PC-9 (cell line): ENCODE data around the gene RASSF3. TPM values are rescaled to one million over a fixed set of nuclear protein-coding genes. Genes with fewer than 3 reads are reported as not detected.

Source experiments
- BruUV-seq: library from RNA; stranded (reverse); fragments of 400-500 nt; replicated peaks from 2 replicates; lab custom pipeline; 2021; lab: Mats Ljungman, UMichigan
- CTCF ChIA-PET: fragments of 300-600 bp; sonication (Branson Sonifier 250); formaldehyde crosslinking; loops from one replicate; lab custom pipeline; 2022; ENCODE audit warnings: antibody characterized with exemption; lab: Charles Lee
- POLR2A ChIA-PET: fragments of 300-600 bp; sonication (Branson Sonifier 250); formaldehyde crosslinking; loops from one replicate; lab custom pipeline; 2022; ENCODE audit warnings: antibody characterized with exemption; ENCODE audit not compliant: unreplicated experiment; lab: Charles Lee
- DNase-seq, 2 experiments: peaks; one replicate each; pipeline versions ENCODE4 v3.0.0 to v3.0.0-alpha.2; 2015 to 2022; ENCODE audit warnings: mixed read lengths in 1 of 2
- H2AFZ ChIP-seq: fragments of 200-600 bp; sonication (generic); 2 replicates; pipeline ENCODE4 v1.8.1; 2017; ENCODE audit warnings: antibody characterized with exemption
- H3F3A ChIP-seq: fragments of 200-600 bp; sonication (generic); 2 replicates; pipeline ENCODE4 v1.8.1; 2017; ENCODE audit warnings: antibody characterized with exemption, mild to moderate bottlenecking, low read depth; ENCODE audit not compliant: insufficient read depth
- H3K27ac ChIP-seq: fragments of 200-600 bp; sonication (generic); 2 replicates; pipeline ENCODE4 v1.6.1; 2016; ENCODE audit warnings: mixed run types
- H3K27me3 ChIP-seq: fragments of 200-600 bp; sonication (generic); 2 replicates; pipeline ENCODE4 v1.6.1; 2016; ENCODE audit warnings: low read depth, mixed run types; ENCODE audit not compliant: insufficient read depth
- H3K36me3 ChIP-seq: fragments of 200-600 bp; sonication (generic); 2 replicates; pipeline ENCODE4 v1.6.1; 2016; ENCODE audit warnings: low read depth, mixed run types
- H3K4me1 ChIP-seq: fragments of 200-600 bp; sonication (generic); replicated peaks from 2 replicates; pipeline ENCODE4 v1.6.1; 2016; ENCODE audit warnings: mixed run types; ENCODE audit not compliant: insufficient read depth
- H3K4me2 ChIP-seq: fragments of 200-600 bp; sonication (generic); 2 replicates; pipeline ENCODE4 v1.6.1; 2017; ENCODE audit warnings: mixed run types
- H3K4me3 ChIP-seq: fragments of 200-600 bp; sonication (generic); 2 replicates; pipeline ENCODE4 v1.6.1; 2016; ENCODE audit warnings: mixed run types
- H3K79me2 ChIP-seq: fragments of 200-600 bp; sonication (generic); 2 replicates; pipeline ENCODE4 v1.6.1; 2017; ENCODE audit warnings: low read depth, mixed run types
- H3K9me2 ChIP-seq: fragments of 200-600 bp; sonication (generic); 2 replicates; pipeline ENCODE4 v1.8.1; 2017; ENCODE audit warnings: mild to moderate bottlenecking; ENCODE audit not compliant: insufficient read depth
- H3K9me3 ChIP-seq: fragments of 200-600 bp; sonication (generic); 2 replicates; pipeline ENCODE4 v1.8.1; 2016; ENCODE audit warnings: low read depth; ENCODE audit not compliant: insufficient read depth
- H4K20me1 ChIP-seq: fragments of 200-600 bp; sonication (generic); 2 replicates; pipeline ENCODE4 v1.8.1; 2017; ENCODE audit not compliant: insufficient read depth
- CTCF ChIP-seq: fragments of 200-600 bp; sonication (generic); conservative IDR thresholded peaks from 2 replicates; pipeline ENCODE4 v1.6.1; 2017; ENCODE audit warnings: mixed run types, antibody characterized with exemption, mild to moderate bottlenecking, moderate library complexity
- EZH2 ChIP-seq: fragments of 200-600 bp; sonication (generic); IDR thresholded peaks from 2 replicates; pipeline ENCODE4 v1.8.0; 2017; ENCODE audit warnings: antibody characterized with exemption, low read depth
- intact Hi-C: fragments of 100-400 bp; cut with micrococcal nuclease; formaldehyde crosslinking; loops from one replicate; pipeline ENCODE4 v1.10.0; 2022; ENCODE audit not compliant: unreplicated experiment
- total RNA-seq: library from RNA; stranded (reverse); gene quantifications from 2 replicates; pipeline ENCODE4 v1.2.3, GENCODE V29; 2021

RASSF3 gene
- total RNA-seq, 1 experiment from 2014 or later = 38.9 TPM

GRCh38 chr12:64598831-64599230 lies 11.5 kb upstream of the RASSF3 start:
- intact Hi-C loops = no loop called here

GRCh38 chr12:64600164-64600561 lies 10.1 kb upstream of the RASSF3 start:
- Histone ChIP-seq H3K36me3 (no peaks in the 10 kb centered on the region), H3K27ac (no peak overlapping the region), H4K20me1 (no peaks in the 10 kb centered on the region), H3K4me1 (no peaks in the 10 kb centered on the region), H3K4me3 (no peak overlapping the region), H3K9me3 (no peaks in the 10 kb centered on the region), H3K4me2 (no peak overlapping the region), H3K27me3 (no peaks in the 10 kb centered on the region), H2AFZ (no peak overlapping the region), H3K9me2 (no peaks in the 10 kb centered on the region), H3F3A (no peaks in the 10 kb centered on the region; the same call in 1 of the 2 replicates), H3K79me2 (no peaks in the 10 kb centered on the region)
- ChIA-PET POLR2A (no interaction called here), CTCF (no interaction called here)
- DNase-seq = no peak
- no TSS peak for BruUV-seq
- intact Hi-C loops = loop anchor here (10.0 kb wide), 1 partner anchor 145 kb away; the partner anchor contains the start of gene TBK1
- TF ChIP-seq CTCF (no peak), EZH2 (no peak)

More at GRCh38 chr12:64598831-64599230, 11.5 kb upstream of the RASSF3 start:
- no peaks in the 10 kb centered on the region for H3K9me3 ChIP-seq
- H3K9me2 ChIP-seq = no peaks in the 10 kb centered on the region
- no peaks in the 10 kb centered on the region for H3K36me3 ChIP-seq
- H3K27ac ChIP-seq = no peak overlapping the region
- no peak overlapping the region for H3K4me2 ChIP-seq
- DNase-seq = no peak
- H3K4me1 ChIP-seq = no peaks in the 10 kb centered on the region
- CTCF ChIA-PET = no interaction called here
- no peaks in the 10 kb centered on the region for H3K79me2 ChIP-seq
- no TSS peak for BruUV-seq
- no peaks in the 10 kb centered on the region for H3K27me3 ChIP-seq
- POLR2A ChIA-PET = no interaction called here
- no peak overlapping the region for H3K4me3 ChIP-seq
- TF ChIP-seq CTCF = no peak
- TF ChIP-seq EZH2 = no peak
- no peak overlapping the region for H2AFZ ChIP-seq
- H3F3A ChIP-seq = no peaks in the 10 kb centered on the region; the same call in 1 of the 2 replicates
- no peaks in the 10 kb centered on the region for H4K20me1 ChIP-seq

GRCh38 chr12:64603183-64603841 lies 7.0 kb upstream of the RASSF3 start:
- POLR2A ChIA-PET = no interaction called here
- CTCF ChIA-PET = interaction anchor here (0.7 kb wide), 1 partner anchor 103 kb away, joined by 4 read pairs; no protein-coding TSS in a partner anchor
- no peaks in the 10 kb centered on the region for H3K79me2 ChIP-seq
- H3K27me3 ChIP-seq = no peaks in the 10 kb centered on the region
- no peaks in the 10 kb centered on the region for H4K20me1 ChIP-seq
- H3K9me2 ChIP-seq = no peaks in the 10 kb centered on the region
- peaks cover 9% of the 10 kb centered on the region for H3K4me1 ChIP-seq
- H3K27ac ChIP-seq = no peak overlapping the region
- H3K9me3 ChIP-seq = no peaks in the 10 kb centered on the region
- BruUV-seq = no TSS peak
- no peak overlapping the region for H3K4me3 ChIP-seq
- no peak overlapping the region for H2AFZ ChIP-seq
- H3F3A ChIP-seq = peaks cover 6% of the 10 kb centered on the region
- TF ChIP-seq CTCF (no peak), EZH2 (no peak)
- DNase-seq = no peak
- intact Hi-C loops = loop anchor here (10.0 kb wide), 1 partner anchor 149 kb away; the partner anchor contains the start of gene TBK1
- H3K36me3 ChIP-seq = no peaks in the 10 kb centered on the region
- H3K4me2 ChIP-seq = no peak overlapping the region
